GM21737 (cell line): ENCODE measurements around the gene ASH1L.
"Not testable (repeated sequence)": the region's sequence is repeated elsewhere in the genome, so short reads cannot be mapped to it uniquely, and the experiment has no call there.

ENCODE experiments used
- ATAC-seq: cut with Tn5 transposase; IDR thresholded peaks from one replicate; pipeline ENCODE4 v1.9.1; 2021; ENCODE audit warnings: mild to moderate bottlenecking, moderate library complexity; ENCODE audit not compliant: unreplicated experiment

ASH1L gene

DNA sequence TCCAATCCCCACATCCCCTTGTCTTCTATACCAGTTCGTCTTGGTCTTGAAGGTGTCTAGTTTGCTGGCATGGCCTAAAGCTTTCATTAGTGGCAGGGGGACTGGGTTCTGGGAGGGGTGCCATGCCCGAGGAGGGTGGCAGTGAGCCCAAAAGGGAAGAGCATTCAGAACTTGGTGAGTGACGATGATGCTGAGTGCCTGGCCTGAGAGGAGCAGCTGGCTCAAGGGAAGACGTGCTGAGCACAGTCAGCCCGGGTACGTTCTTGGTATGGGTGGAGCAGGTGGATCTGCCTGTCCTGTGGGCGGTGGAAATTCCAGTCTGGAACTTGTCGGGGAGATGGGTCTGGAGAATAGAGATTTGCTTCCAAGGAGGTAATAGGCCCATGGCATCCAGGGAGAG is 249.3 kb downstream of the ASH1L start:
- ATAC-seq = no peak

DNA sequence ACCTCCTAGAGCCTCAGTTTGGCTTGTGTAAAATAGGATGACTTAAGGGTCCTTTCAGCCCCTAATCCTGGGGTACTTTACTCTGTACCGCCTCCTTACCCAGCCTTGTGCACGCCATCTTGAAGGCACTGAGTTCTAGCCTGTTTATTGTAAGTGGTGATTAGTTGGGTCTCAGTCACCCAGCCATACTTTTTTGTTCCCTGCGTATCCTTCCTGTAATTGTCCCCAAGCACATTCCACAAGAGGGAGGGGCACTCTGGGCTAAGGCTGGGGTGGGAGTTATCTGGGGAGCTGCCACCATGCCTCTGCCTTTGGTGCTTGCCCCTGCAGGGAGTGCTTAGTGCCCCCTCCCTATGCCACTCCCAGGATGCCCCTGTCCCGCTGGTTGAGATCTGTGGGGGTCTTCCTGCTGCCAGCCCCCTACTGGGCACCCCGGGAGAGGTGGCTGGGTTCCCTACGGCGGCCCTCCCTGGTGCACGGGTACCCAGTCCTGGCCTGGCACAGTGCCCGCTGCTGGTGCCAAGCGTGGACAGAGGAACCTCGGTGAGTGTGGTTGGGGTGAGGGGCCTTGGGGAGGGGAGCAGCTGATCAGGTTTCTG is 253.1 kb downstream of the ASH1L start:
- no peak for ATAC-seq

DNA sequence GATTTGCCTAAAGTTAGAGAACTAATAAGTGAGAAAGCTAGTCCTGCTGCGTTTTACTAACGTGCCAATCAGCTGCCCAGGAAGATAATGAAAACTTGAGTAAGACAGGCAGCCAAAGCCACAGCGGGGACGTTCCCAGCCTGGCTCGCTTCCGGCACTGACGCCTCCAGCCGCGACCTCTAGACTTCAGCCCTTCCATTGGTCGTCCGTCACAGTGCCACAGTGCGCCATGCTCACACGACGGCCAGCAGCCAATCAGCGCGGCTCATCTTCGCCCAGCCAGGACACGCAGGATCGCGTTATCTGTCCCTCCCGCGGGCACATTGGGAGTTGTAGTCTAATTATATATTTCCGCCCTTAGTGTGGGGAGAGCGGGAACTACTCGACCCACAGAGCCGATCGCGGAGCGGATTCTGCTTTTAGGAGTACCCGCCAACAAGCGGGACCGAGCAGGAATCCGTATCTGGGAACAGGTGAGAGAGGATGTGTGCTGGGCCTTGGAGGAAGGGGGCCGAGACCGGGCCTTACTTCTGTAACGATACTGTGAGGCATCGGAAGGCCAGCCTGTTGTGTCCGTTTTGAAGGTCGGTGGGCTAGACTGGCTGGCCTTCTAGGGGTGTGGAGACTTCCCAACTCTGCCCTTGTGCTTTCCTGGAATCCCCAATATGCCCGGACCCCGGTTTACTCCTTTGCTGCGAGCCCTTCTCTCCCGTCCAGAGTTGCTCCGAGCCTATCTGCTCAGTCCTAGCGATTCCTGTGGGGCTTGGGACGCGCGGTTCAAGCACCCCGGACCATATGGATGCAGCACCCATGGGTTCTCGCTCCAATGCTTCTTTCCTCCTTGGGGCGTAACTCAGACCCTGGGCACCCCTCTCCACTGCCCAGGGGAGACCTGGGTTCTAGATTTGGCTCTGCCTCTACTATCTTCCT is 253.8 kb downstream of the ASH1L start, which contains the start of gene FDPS:
Gene FDPS, plus strand, starts transcription at position 374 of the 930 bp plus-strand sequence. CDS start 924 bp downstream, outside the sequence.
- ATAC-seq = peak; percentile 89

DNA sequence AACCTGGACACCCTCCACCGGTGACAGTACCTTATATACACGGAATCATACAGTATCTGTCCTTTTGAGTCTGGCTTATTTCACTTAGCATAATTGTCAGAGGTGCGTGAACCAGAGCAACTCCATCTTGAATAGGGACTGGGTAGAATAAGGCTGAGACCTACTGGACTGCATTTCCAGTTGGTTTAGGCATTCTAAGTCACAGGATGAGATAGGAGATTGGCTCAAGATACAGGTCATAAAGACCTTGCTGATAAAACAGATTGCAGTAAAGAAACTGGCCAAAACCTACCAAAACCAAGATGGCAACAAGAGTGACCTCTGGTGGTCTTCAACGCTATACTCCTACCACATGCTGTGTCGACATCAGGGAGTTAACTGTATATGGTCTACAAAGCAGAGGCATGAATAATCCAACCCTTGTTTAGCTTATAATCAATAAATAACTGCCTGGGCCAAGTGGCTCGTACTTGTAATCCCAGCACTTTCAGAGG is 255.3 kb downstream of the ASH1L start:
- ATAC-seq = no peak

DNA sequence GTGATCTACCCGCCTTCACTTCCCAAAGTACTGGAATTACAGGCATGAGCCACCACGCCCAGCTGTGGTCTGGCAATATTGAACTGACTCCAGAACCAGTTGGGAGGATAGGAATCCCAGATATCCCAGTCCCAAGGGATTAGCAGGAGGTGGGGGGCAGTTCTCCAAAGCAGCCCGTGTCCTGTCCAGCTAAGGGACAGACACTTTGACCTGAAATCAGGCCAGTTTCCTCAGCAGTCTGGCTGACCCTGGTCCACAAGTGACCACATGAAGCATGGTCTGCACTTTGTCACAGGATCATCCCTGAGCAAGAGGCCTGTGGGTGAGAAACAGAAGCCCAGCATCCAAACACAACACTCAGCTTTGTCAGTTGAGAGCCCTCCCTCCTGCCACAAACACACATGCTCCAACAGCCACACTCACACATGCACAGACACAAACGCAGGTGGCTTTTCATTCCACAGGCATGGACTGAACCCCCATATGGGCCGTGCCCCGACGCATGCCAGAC is 256.7 kb downstream of the ASH1L start:
- ATAC-seq = no peak

DNA sequence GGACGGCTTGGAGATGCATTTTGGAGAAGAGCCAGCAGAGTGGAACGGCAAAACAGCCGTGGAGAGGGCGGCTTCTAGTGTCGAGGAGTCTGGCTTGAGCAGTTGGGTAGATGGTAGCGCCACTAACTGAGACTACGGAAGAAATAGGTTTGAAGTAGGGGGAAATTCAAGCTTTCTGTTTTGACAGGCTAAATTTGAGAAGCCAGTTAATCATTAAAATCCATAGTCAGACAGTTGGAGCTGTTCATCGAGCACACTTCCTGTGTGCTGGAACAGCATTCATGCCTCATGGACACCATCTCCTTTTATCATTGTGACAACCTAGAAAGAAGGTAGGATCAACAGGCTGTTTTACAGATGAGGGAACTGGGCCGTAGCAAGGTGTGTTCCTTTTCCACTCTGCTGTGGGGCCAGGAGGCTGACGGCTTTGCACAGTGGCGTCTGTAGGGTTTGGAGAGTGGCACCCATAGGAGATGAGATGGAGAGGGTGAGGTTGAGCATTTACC is 258.0 kb downstream of the ASH1L start:
- ATAC-seq = no peak

DNA sequence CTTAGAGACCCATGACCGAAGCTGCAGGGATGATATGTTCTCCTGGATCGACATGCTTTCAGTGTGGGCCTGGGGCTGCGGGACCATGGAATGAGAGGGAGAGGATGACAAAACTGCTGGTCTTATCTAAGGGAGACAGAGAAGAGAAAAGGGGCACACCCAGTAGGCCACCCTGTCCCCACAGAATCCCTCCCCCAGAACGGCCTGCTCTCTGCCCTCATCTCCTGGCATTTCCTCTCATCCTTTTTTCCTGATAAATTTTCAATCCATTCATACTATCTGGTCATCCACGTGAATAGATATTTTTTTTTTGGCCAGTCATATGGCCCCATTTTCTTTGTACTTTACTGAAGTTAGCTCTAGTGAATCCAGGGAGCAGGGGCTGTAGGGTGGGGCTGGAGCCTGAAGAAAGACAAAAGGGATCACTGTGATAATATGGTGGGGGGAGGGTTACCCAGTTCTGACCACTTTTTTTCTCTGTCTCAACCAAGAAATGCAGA is 261.2 kb downstream of the ASH1L start, which contains the start of gene PKLR:
Gene PKLR, minus strand, starts transcription at position 97 of the 500 bp plus-strand sequence. Its CDS starts 43 bp downstream, at position 54.
- ATAC-seq = no peak

DNA sequence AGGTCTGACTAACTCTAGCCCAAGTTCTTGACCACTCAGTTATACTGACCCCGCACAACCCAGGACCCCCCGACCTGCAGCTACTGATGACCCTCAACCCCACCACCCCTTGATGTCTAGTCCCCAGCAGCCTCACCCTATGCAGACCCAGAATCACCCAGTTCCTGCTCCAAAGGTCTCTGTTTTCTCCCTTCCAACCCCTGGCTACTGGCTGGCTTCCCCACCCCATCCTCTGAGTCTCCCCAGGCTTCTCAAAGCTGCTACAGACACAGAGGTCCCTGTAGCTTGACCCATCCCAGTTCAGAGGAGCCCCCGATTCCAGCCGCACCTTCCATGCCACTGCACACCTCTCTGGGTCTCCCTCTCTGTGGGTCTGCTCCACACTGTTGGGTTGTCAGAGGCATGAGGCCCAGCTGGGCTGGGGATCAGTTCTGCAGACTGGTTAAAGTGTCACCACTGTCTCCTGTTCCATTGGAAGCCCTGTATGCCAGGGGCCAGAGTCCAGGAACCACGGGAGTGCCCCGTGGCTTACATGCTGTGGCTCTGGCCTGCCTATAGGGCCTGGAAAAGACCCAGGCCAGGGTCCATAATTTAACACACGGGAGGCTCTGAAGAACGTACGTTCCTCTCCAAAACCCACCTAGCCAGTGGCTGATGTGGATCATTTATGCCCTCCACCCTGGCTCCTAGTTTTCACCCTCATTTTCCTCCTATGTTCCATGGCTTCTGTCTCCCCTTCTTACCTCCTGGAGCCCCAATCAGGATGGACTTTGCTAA is 261.9 kb downstream of the ASH1L start:
- ATAC-seq = no peak

DNA sequence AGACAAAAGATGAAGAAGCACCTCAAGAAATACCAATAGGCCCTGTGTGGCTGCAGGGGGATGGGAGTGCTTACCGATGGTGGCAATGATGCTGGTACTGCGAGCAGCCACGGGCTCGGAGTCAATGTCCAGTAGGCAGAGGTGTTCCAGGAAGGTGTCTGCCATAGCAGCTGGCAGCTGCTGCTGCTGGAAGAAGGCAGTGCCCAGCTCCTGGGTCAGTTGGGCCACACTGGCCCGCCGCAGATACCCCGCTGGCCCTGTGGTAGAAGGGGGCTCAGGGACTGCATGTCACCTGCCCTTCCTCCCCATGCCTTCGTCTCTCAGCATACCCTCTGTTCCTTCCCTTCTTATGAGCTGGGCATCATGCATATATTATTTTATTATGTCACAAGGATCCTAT is 262.6 kb downstream of the ASH1L start:
- no peak for ATAC-seq

DNA sequence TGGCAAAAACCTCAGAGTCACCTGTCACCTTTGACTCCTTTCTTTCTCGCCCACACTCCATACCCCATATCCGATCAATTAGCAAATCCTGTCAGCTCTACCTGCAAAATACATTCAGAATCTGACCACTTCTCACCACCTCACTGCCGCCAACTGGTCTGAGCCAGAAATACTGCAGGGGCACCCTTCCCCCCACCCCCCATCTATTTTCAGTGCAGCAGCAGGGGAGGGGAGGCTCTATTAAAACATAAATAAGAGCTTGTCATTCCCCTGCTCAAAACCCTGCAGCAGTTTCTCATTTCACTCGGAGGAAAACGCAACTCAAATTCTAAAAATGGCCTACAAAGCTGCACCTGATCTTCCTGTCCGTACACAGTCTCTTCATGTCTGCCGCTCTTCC is 265.2 kb downstream of the ASH1L start:
- ATAC-seq = no peak

DNA sequence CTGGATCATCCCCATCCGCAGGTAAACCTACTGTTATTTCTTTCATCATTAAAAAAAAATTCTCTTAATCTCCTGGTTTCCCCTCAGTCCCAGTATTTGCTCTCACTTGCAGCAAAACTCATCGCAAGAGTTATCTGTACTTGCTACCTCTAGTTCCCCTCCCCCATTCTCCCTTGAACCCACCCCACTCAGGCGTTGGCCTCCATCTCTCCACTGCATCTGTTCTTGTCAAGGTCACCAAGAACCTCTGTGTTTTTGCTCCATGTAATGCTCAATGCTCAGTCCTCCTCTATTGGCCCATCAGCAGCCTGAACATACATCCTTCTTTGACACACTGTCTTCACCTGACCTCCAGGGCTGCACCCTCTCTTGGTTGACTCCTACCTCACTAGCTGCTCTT is 265.9 kb downstream of the ASH1L start:
- no peak for ATAC-seq

DNA sequence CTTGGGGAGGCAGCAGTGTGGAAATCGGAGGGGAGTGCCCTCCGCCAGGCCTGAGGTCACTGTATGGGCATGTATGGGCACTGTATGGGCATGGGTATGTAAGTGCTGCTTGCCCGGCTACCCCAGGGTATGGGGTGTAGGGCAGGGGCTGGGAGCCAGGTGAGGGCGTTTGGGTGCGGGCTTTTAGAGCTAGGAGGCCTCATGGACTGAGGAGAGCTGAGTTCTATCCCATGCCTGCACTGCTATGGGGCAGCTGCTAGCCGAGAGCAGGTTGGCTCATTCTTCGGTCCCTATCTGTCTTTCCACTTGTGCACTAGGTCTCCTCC is 266.7 kb downstream of the ASH1L start:
- no peak for ATAC-seq

DNA sequence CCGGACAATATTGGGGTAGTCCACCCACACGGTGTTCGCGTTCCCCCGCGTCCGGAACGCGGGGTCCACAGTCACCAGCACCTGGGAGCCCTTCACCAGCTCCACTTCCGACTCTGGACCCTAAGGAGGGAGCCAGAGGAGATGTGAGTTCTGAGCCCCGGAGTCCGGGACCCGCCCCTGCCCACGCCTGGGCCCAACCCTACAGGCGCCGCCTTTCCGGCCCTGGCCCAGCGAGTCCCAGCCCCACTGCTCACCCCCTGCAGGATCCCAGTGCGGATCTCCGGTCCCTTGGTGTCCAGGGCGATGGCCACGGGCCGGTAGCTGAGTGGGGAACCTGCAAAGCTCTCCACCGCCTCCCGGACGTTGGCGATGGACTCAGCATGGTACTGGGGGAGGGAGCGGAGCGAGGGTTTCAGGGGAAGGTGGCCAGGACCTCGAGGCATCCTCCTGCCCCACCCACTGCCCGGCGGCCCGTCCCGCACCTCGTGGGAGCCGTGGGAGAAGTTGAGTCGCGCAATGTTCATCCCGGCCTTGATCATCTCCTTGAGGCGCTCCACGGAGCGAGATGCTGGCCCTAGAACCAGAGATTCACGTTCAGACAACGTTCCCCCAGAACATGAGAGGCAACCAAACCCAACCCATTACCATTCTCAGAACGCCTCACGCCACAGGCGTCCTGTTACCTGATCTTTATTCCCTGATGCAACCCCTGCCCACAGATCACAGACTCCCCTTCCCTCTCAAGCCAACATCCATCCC is 267.2 kb downstream of the ASH1L start:
- no peak for ATAC-seq

DNA sequence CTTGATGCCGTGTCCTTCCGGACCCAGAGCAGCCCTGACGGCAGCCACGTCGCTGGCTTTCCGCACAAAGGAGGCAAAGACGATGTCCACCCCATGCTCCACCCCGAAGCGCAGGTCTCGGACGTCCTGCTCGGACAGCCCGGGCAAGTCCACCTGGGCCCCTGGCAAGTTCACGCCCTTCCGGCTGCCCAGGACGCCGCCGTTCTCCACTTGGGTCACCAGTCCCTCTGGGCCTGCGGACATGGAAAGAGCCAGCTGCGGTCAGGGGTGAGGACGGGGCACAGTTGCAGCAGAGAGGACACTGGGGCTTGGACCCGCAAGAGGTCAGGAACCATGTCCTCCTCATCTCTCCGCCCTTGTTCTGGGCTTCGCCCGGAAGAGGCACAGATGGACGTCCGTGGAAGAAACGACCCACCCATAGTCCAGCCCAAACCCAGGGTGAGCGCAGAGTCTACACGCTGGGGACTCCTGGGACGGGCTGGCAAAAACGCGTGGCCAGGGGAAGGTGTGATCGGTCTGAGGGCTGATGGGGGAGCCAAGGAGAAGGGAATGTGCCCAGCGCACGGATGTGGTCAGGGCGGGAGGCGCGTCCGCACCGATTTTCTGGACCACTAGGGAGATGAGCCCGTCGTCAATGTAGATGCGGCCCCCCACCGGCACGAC is 268.0 kb downstream of the ASH1L start:
- ATAC-seq = no peak

DNA sequence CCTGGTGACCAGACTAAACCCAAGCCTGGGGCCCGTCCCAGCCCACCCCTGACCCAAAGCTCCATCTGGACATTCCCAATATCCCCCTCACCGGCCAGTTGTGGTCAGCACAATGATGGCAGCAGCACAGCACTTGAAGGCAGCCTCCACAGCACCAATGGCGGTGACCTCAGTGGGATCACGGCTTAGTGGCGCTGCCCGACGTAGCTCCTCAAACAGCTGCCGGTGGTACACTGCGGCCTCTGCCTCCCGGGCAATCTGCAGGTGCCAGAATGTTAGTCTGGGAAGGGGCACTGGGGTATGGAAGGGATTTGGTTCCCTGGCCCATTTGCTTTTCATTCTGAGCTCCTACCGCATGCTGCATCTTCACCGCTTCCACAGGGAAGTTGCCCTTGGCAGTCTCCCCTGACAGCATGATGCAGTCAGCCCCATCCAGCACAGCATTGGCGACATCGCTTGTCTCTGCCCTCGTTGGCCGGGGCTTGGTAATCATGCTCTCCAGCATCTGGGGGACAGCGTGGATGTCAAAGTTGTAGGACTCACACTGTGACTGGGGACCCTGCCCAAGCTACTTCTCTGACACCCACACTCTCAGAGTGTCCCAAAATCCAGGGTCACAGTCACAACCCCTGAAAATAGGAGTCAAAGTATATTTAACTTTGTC is 269.4 kb downstream of the ASH1L start:
- ATAC-seq = no peak

DNA sequence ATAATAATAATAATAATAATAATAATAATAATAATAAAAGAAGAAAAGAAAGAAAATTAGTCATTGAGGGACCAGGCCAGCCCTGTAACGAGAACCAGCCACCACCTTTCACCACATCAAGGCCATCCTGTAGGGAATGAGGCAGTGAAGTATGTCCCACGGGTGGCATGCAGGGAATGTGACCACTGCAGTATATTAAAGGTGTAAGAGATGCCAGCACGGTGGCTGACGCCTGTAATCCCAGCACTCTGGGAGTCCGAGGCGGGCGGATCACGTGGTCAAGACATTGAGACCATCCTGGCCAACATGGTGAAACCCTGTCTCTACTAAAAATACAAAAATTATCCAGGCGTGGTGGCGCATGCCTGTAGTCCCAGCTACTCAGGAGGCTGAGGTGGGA is 271.6 kb downstream of the ASH1L start:
- ATAC-seq = not testable (repeated sequence)

DNA sequence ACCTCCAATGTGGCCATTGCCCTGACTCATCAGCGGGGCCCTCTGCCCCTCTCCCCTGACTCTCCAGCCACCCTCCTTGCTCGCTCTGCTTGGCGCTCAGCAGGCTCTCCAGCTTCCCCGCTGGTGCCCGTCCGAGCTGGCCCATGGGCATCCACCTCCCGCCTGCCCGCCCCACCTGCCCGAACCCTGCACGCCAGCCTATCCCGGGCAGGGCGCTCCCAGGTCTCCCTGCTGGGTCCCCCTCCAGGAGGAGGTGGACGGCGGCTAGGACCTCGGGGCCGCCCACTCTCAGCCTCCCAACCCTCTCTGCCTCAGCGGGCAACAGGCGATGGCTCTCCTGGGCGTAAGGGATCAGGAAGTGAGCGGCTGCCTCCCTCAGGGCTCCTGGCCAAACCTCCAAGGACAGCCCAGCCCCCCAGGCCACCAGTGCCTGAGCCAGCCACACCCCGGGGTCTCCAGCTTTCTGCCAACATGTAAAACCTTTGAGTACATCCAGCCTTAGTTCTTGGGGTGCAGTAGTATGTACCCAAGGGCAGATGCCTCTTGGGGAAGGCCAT is 274.5 kb downstream of the ASH1L start:
- ATAC-seq = no peak

DNA sequence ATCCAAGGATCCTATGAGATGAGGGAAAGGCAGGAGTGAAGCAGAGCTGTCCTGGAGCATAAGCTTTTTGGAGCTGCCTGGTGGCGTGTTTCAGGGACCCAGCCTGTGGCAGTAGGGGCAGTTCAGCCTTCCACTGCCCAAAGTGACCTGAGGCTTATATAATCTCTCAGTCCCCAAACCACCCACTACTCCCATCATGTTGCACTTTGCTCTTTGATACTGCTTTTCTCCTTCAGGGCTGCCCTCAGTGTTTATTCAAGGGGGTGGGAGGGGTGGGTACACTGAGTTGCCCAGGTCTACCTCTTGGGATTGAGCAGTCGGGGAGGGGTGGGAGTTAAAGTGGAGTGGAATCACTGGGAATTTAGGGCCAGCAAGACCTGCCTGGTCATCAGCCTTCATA is 276.1 kb downstream of the ASH1L start:
- no peak for ATAC-seq

DNA sequence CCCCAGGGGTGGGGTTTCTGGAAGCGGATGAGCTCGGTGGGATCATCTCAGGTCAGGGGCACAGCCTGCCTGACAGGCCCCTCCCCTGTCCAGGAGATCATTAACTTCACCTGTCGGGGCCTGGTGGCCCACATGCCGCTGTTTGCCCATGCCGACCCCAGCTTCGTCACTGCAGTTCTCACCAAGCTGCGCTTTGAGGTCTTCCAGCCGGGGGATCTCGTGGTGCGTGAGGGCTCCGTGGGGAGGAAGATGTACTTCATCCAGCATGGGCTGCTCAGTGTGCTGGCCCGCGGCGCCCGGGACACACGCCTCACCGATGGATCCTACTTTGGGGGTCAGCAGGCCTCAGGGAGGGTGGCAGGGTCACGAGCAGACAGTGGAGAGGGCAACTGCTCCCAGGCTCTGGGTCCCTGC is 277.0 kb downstream of the ASH1L start:
- ATAC-seq = no peak
